Stimulated activated CD4-positive, alpha-beta T cell treated with anti-CD3 and anti-CD28 coated beads, Interleukin-1b, Interleukin-23, amount 100 ng/mL, for 1 hour (primary cell): ENCODE results near the gene HSD17B4.
"Not testable (repeated sequence)": the region's sequence is repeated elsewhere in the genome, so short reads cannot be mapped to it uniquely, and the experiment has no call there.

ENCODE experiments used
- DNase-seq, 2 donors: peaks; one replicate each; pipeline ENCODE4 v3.0.0-alpha.2; 2020; ENCODE audit warnings: low read depth in 2 of 2

Gene HSD17B4

GRCh38 chr5:119483155-119483554 is 30.9 kb downstream of the HSD17B4 start:
- no peak for DNase-seq

- DNase-seq, result no peak
These were observed 32.6 kb downstream of the HSD17B4 start for GRCh38 chr5:119484884-119485283.

GRCh38 chr5:119501671-119502179 is 49.4 kb downstream of the HSD17B4 start:
- no peak for DNase-seq

- not testable (repeated sequence) for DNase-seq
These were observed 51.6 kb downstream of the HSD17B4 start for GRCh38 chr5:119503939-119504338.

GRCh38 chr5:119512277-119512676 is 60.0 kb downstream of the HSD17B4 start:
- no peak for DNase-seq

GRCh38 chr5:119515192-119515591 is 62.9 kb downstream of the HSD17B4 start:
- DNase-seq, result no peak

GRCh38 chr5:119517115-119517514 is 64.8 kb downstream of the HSD17B4 start:
- not testable (repeated sequence) for DNase-seq

- no peak for DNase-seq
These were observed 68.9 kb downstream of the HSD17B4 start for GRCh38 chr5:119521232-119521631.

GRCh38 chr5:119522841-119523240 is 70.5 kb downstream of the HSD17B4 start:
- no peak for DNase-seq

- no peak for DNase-seq
These were observed 72.2 kb downstream of the HSD17B4 start for GRCh38 chr5:119524485-119524884.

- no peak for DNase-seq
These were observed 75.1 kb downstream of the HSD17B4 start for GRCh38 chr5:119527351-119527750.

GRCh38 chr5:119529811-119530210 is 77.5 kb downstream of the HSD17B4 start:
- DNase-seq, result no peak

GRCh38 chr5:119532637-119533036 is 80.3 kb downstream of the HSD17B4 start:
- no peak for DNase-seq

- no peak for DNase-seq
These were observed 85.4 kb downstream of the HSD17B4 start for GRCh38 chr5:119537704-119538103.

- DNase-seq, result no peak
These were observed 89.4 kb downstream of the HSD17B4 start for GRCh38 chr5:119541716-119542115.

- no peak for DNase-seq
These were observed 99.5 kb downstream of the HSD17B4 start for GRCh38 chr5:119551819-119552218.

- DNase-seq, result no peak
These were observed 102.3 kb downstream of the HSD17B4 start for GRCh38 chr5:119554597-119554996.

GRCh38 chr5:119570910-119571309 is 118.6 kb downstream of the HSD17B4 start:
- DNase-seq, result no peak

GRCh38 chr5:119578937-119579336 is 126.6 kb downstream of the HSD17B4 start:
- DNase-seq, result no peak

- DNase-seq, result no peak
These were observed 130.7 kb downstream of the HSD17B4 start for GRCh38 chr5:119582987-119583386.

GRCh38 chr5:119583684-119584083 is 131.4 kb downstream of the HSD17B4 start:
- no peak for DNase-seq
